Activated gamma-delta T cell (primary cell): ENCODE measurements around the gene TMIE.
"Not testable (repeated sequence)": the region's sequence is repeated elsewhere in the genome, so short reads cannot be mapped to it uniquely, and the experiment has no call there.

ENCODE experiments used
- DNase-seq: peaks from one replicate; lab custom pipeline; 2025; lab: John Stamatoyannopoulos, UW

Gene TMIE

DNA sequence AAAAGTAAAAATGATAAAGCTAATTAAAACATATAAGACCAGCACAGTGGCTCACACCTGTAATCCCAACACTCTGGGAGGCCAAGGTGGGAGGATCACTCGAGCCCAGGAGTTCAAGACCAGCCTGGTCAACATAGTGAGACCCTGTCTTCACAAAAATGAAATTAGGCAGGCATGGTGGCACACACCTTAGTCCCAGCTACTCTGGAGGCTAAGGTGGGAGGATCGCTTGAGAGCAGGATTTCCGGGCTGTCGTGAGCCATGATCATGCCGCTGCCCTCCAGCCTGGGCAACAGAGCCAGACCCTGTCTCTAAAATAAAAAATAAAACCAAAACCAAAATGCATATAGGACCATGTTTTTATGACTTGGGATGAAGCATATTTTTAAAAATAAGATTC, 21.3 kb downstream of the TMIE start:
- DNase-seq = no peak

DNA sequence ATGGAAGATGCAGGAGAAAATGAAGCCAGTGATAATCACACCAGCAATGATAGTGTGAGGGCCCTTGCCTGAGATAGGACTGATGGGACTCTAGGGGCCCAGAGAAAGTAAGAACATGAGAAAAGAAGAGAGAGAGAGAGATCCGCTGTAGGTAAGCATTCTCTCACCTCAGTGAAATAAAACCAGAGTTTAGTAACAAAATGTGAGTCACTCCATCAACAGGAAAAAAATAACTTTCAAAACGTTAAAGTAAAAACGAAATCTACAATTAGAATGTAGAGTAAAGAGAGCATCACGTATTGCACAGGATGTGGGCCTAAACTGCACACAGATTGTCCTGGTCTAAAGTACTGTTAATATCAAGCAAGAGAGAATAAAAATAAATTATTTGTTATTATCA, 23.2 kb downstream of the TMIE start:
- DNase-seq = no peak

DNA sequence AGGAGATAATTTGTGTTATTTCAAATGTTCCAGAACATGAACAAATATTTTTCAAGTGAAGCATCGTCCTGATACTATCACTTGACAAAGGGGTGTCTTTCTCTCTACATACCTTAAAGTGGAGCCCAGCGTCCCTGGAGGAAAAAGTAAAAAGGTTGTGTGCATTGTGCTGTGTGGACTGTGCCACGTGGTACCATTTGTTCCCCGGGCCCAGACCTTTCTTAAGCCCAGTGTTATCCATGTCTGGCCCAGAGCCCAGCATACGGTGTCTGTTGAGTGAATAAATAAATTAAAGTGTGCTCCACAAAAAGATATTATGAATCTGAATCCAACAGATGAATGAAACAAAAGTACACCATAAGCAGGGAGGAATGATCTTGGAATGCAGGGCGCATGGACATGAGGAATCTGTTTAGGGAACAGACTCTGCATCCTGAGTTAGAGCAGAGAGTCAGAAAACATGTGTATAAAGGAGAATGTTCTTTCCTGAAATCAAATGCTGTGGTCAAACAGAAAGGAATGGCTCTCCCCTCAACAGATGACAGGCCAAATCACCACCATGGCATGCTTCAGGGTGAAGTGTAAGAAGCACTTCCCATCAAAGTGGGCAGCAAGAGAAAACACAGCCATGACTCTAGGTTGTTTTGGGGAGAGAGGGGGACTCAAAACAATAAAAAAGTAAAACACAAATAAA, 24.6 kb downstream of the TMIE start:
- no peak for DNase-seq

DNA sequence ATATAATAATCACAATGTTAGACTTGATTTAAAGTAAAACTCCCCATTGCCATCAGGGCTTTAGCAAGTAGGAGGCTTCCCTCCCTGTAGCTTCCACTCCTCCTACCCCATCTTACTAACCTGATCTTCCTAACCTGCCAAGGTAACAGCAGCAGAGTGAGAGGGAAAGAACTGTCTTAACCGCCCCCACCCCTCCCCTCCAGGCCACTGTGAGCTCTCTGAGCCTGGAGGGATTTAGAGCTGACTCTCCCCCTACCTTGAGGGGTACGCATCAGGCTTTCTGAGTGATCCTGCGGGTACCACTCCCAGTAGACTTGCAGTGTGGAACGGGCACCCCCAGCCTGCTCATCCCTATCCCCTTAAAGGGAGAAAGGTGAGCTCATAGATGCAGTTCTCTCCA, 27.8 kb downstream of the TMIE start:
- DNase-seq = no peak

DNA sequence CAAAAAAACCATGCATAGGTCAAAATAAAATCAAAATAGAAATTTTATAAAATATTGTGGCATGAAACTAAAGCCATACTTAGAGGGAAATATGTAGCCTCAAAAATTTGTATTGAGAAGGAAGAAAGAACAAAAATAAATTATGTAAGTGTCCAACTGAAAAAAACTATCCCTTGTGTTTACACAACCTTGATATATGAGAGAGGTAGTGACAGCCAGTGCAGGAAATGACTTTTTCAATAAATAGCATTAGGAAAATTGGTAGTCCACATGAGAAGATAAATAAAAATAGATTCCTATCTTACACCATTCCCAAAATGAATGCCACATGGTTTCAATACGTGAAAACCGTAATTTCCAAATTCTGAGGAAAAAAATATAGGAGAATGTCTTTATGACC, 29.6 kb downstream of the TMIE start:
- DNase-seq = no peak

DNA sequence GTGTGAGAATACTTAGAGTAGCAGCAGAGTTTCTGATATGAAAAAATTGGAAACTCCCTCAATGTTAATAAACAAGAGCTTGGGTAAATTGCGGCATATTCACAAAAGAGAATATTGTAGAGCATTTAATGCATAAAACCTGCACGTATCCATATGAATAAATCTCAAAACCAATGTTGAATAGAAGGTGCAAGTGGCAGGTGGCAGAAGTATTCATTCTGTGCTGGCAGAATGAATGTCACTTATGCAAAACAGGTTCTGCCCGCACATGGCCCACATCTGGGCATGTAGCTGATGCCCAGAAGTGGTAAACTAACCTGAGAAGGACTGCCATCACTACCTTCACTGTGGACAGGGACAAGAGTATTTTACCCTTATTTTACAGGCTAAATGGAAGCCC, 30.6 kb downstream of the TMIE start:
- no peak for DNase-seq

DNA sequence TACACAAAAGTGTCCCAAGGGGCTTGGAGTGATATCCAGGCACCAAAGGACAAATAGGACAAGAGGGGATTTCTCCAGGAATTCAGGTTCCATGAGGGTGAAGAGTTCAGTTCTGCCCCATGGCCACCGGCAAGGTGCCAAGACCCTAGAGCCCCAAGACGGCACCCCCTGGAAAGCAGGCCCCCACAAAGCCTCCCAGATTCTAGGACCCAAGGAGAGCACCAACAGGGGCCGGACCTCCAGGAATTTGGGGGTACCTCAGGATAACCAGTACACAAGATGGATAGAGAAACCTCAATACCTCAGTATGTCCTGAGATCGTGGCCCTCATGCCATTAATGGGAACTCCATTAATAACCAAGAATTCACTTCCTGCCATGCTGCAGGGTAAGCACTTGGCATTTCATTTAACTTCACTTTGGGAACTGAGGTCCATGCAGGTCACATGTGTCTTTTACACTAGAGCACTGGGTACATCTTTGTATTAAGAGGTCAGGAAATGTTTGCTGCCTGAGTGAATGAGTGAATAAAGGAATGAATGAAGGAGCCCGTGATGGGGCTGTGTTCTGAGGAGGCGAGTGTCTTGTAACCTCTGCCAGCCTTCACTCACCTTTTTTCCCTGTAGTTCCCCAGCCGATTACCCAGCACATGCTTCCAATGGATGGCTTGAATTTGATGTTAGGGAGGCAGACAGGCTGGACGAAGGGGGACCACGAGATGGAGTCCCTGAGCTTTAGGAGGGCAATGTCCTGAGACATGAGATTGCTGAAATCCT, 32.0 kb downstream of the TMIE start:
- no peak for DNase-seq

DNA sequence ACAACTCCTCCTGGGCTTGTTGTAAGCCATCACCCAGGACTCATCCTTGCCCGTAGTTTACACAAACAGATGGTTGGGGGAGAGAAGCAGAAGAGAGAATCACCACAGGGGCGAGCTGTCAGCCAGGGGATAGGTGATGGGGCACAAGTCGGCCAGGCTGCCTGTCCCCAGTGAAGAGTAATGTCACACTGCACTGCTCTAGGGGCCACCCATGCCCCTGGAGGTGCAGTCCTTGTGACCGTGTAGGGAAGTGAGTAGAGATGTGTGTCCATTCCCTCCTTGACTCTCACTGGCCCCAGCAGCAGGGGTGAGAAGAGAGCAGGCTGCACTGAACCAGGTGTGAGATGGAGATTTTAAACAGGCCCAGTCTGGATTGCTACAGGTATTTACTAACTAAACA, 33.6 kb downstream of the TMIE start:
- DNase-seq = no peak

DNA sequence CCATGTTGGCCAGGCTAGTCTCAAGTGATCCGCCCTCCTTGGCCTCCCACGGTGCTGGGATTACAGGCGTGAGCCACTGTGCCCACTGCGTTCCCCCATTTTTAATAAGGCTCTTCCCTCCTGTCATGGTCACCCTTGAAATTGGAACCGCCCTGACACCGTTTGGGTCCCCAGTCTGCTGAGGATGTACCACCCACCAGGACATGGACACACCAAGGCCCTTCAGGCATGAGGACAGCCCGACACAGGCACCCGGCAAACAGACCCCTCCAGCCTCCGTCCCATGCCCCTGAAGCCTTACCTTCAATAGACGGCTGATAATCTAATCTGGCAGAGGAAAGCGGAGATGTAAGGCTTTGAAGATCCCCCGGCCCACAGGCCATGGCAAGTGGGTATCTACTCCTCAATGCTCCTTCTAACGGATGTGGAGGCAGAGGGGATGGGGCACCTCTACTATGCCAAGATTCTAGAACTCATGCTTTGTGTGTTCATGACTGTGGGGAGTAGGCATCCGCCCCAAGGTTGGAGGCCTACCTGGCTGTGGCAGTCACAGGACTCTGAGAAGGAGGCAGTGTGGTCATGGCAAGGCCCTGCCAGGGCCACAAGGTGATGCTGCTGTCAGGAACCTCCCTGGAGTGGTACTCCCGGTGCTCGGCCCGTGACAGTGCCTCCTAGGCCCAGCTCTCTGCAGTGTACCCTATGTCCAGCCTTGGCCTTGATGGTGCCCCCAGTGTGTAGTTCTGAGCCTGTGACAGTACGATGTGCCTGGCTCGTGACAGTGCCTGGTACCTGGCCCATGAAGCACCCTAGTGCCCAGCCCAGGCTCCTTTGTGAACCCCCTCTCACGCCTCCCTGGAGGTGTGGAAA, 35.0 kb downstream of the TMIE start:
- no peak for DNase-seq

DNA sequence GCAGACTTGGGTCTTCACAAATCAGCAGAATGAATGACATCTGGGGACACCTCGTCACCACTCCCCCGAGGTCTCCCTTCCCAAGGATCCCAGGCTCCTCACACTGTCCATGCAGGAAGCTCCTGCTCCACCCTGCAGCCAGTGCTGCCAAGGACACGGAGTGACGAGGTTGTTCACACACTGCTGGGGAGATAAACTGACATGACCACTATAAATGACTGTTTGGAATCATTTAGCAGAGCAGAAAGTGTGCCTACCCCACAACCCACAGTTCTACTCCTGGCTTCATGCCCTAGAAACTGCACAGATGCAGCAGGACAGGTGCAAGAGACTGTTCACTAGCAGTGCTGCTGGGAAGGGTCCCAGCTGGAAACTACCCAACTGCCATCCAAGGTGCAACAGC, 36.1 kb downstream of the TMIE start:
- DNase-seq = no peak

DNA sequence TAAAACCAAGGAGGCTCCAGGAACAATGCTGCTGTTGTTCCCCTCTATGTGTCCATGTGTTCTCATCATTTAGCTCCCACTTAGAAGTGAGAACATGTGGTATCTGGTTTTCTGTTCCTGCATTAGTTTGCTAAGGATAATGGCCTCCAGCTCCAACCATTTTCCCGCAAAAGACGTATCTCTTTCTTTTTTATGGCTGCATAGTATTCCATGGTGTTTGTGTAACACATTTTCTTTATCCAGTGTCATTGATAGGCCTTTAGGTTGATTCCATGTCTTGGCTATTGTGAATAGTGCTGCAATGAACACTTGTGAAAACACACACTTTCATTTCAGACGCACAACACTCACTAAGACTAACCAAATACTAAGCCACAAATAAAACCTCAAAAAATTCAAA, 38.4 kb downstream of the TMIE start:
- not testable (repeated sequence) for DNase-seq

DNA sequence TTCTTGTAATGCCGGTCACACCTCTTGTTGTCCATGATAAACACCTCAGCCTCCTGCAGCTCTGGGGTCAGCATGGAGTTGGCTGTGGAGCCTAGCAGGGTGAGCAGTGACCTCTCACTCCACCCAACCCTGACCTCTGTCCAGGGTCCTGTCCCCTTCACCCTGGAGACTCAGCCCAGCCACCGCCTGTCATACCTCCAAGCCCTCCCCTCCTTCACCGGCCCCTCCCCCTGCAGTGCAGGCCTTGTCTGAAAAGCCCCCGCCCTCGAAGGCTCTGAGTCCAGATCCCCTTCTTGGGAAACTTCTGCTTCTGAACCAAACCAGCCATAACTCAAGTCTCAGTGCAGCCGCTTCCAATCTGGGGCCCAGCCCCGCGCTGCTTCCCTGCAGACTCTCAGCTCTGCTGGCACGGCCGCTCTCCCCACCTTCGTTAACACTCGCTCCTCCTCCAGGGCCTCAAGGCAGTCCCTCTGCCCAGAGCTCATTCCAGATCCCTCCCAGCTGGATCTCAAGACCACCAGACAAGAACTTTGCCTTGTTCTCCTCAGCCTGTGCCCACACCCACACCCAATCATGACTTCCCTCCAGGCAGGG, 41.9 kb downstream of the TMIE start:
- DNase-seq = no peak

DNA sequence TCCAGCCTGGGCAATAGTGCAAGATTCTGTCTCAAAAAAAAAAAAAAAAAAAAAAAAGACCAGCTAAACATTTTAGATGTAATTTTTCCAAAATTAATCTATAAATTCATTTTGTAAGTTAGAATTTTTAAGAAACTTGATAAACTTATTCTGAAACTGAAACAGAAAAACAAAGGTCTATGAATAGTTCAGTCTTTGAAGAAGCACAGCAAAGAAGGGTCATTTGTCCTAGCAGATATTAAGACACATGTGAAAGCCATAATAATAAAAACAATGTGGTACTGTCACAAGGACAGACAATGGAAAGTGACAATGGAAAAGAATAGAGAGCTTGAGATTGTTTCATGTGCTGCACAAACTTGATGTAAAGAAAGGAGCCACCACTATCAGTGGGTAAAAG, 45.5 kb downstream of the TMIE start:
- no peak for DNase-seq

DNA sequence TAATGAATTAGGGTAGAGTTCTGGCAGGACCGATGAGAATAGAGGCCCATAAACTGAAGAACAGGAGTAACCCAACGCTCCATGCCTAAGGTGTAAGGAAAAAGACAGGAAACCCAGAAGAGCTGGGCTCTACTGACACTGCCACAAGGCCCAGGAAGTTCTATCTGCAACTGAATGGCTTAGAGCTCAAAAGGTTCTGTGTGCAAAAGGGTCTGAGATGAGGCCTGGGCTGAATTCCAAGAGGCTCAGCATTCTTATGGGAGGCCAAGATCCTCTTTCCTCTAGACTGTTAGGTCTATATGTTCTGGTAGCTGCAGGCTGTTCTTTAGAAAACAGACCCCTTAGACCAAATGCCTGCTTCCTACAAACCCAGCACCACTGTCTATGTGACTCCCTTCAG, 47.0 kb downstream of the TMIE start:
- DNase-seq = no peak

DNA sequence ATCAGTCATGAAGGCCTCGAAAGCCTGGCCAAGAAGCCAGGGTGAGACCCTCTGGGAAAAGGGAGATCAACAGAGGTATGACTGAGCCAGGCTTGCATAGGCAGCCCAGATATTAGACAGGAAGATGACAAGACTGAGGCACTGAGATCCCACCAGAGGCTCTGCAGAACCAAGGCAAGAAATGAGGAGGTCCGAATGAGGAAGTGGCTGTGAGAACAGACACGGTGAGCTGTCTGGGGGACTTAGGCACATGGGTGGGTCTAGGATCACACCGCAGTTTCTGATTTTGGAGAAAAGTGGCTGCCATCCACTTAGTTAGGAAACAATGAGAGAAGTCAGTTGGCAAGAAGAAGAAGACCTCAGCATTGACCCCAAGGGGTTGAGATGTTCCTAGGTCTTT, 47.9 kb downstream of the TMIE start:
- DNase-seq = no peak

DNA sequence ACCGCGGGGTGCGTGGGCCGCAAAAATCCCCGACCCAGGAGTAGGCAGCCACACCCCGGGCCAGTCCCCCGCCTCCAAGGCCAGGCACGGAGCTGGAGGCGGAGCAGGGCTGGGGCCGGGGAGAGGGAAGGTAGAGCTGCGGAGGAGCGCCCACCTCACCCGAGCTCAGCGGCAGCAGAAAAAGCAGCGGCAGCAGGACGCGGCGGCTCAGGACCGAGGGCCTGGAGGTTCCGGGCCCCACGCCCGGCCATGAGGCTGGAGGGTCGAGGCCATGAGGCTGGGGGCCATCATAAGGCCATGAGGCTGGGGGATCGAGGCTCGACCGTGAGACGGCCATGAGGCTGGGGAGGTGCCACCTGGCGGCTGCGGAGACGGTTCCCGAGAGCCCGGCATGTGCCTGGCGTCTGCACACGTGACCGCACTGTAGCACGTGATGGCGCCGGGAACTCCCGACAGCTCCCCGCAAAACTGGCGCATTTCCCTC, 49.4 kb downstream of the TMIE start:
- DNase-seq = no peak

DNA sequence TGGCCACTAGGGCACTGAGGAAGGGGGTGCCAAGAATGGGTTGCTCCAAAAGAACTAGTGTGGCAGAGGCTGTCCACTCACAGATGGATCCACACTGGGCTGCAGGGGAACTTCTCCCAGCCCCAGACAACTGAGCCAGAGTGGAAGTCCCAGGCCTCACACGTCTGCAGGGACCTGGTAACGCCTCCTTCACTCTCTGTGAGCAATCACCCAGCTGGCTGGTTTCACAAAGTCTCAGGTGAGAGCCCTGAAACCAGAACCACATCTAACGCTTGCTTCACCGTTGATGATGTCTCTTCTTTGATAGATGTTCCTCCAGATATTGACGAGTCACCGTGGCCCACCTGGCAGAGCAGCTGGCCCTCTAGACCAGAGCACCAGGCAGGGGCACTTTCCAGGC, 51.9 kb downstream of the TMIE start:
- DNase-seq = not testable (repeated sequence)

DNA sequence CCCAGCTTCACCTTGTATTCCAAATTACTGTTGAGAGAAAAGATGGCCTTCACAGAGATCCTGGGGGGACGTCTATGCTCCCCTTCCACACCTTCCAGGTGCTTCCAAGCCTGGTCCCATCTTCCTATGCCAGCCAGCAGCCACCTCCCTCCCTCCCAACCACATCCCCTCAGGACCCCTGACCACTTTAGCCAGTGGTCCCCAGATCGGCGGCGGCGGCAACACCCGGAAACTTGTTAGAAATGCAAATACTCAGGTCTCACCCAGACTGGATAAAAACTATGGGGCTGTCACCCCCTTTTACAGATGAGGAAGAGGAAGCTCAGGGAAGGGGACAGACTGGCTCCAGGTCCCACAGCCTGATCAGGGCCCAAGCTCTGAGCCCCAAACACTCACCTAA, 54.5 kb downstream of the TMIE start:
- DNase-seq = no peak

DNA sequence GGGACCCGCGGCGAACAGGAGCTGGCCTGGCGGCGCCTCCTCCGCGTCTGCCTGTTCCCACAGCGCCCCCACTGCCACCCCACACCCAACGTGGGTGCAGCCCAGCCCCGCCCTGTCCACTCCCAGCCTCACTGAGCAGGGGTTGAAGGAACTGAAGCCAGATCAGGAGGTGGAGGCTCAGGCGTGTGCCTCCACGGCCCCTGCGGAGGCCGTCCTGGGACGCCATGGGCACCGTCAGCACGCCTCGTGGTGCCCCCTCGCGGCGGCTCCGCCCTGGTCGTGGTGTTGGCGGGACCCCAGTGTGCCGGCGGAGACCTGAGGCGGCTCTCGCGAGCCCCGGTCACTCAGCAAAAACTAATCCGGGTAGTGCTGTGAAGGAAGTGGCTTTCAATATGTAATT, 55.5 kb downstream of the TMIE start:
- DNase-seq = no peak

DNA sequence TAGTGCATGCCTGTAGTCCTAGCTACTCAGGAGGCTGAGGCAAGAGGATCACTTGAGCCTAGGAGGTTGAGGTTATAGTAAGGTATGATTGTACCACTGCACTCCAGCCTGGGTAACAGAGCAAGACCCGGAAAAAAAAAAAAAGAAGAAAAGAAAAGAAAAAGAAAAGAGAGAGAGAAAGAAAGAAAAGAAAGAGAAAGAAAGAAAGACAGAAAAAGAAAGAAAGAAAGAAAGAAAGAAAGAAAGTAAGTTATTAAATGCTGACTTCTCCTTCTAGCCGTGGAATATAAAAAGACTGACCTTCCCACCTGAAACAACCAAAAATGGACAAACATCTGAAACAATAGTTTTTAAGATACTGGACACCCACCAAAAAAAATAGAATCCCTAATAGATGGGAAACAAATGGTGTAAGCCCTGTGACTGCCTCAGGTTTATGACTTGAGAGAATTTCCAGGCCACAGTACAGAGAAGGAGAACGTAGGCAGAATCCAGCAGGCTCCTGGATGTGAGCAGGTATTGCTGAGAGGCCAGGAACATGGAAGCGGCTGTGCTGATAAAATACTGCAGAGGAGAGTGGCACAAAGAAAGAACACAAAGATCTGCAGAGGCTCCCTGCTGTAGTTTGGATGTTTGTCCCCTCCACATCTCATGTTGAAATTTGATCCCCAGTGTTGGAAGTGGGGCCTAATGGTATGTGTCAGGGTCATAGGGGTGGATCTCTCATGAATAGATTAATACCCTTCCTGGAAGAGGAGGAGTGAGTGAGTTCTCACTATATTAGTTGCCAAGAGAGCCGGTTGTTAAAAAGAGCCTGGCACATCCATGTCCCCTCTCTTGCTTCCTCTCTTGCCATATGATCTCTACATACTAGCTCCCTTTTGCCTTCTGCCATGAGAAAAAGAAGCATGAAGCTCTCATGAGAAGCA, 58.3 kb downstream of the TMIE start:
- DNase-seq = no peak
